IPS DF 6.9 (cell line): Measurements from ENCODE around the gene CIAPIN1.

Experiments
- DNase-seq: peaks from one replicate; pipeline ENCODE4 v3.0.0-alpha.2; 2013; ENCODE audit warnings: low read depth, low spot score
- H3K27ac ChIP-seq: one replicate; pipeline ENCODE4 v1.5.1; 2013; ENCODE audit warnings: low read length, control low read depth
- H3K27me3 ChIP-seq: 2 replicates; pipeline ENCODE4 v1.6.1; 2013; ENCODE audit warnings: mild to moderate bottlenecking, low read length; ENCODE audit not compliant: control insufficient read depth, insufficient read depth
- H3K36me3 ChIP-seq: 2 replicates; pipeline ENCODE4 v1.6.1; 2013; ENCODE audit warnings: low read length; ENCODE audit not compliant: control insufficient read depth, insufficient read depth
- H3K4me1 ChIP-seq: 2 replicates; pipeline ENCODE4 v1.6.1; 2013; ENCODE audit warnings: low read length; ENCODE audit not compliant: control insufficient read depth, insufficient read depth
- H3K4me3 ChIP-seq: 2 replicates; pipeline ENCODE4 v1.5.1; 2013; ENCODE audit warnings: mild to moderate bottlenecking, low read length
- H3K9me3 ChIP-seq: 2 replicates; pipeline ENCODE4 v1.6.1; 2013; ENCODE audit warnings: low read length, inconsistent platforms; ENCODE audit not compliant: control insufficient read depth, insufficient read depth
- WGBS: extraction: QIAGEN DNeasy Blood & Tissue Kit; methylation state at CpG from one replicate; pipeline ENCODE4 v1.1.7; 2013; ENCODE audit warnings: mixed read lengths, missing lambda C conversion rate; ENCODE audit not compliant: insufficient read length, insufficient coverage; 5-methylcytosine and 5-hydroxymethylcytosine counted together

Gene CIAPIN1

GRCh38 chr16:57383276-57384247 lies 63.6 kb downstream of the CIAPIN1 start:
- no peak overlapping the region for H3K4me3 ChIP-seq
- H3K36me3 ChIP-seq, result no peaks in the 10 kb centered on the region
- no peaks in the 10 kb centered on the region for H3K4me1 ChIP-seq
- H3K9me3 ChIP-seq, result no peaks in the 10 kb centered on the region
- no peak for DNase-seq
- H3K27ac ChIP-seq, result no peak overlapping the region
- H3K27me3 ChIP-seq, result no peaks in the 10 kb centered on the region
- no CpG with 5 or more reads among the region's 8 CpGs for WGBS

- Histone ChIP-seq H3K4me3 (no peak overlapping the region), H3K27ac (no peak overlapping the region), H3K9me3 (no peaks in the 10 kb centered on the region), H3K27me3 (no peaks in the 10 kb centered on the region), H3K36me3 (no peaks in the 10 kb centered on the region), H3K4me1 (no peaks in the 10 kb centered on the region)
- no CpG with 5 or more reads among the region's 16 CpGs for WGBS
- no peak for DNase-seq
Measured at GRCh38 chr16:57382535-57383275, 64.5 kb downstream of the CIAPIN1 start.

- no CpG with 5 or more reads among the region's 35 CpGs for WGBS
- H3K27ac ChIP-seq, result no peak overlapping the region
Measured at GRCh38 chr16:57381791-57382534, 65.2 kb downstream of the CIAPIN1 start.

GRCh38 chr16:57380671-57381462 lies 66.3 kb downstream of the CIAPIN1 start:
- H3K27ac ChIP-seq, result no peak overlapping the region
- no peak overlapping the region for H3K4me3 ChIP-seq
- H3K9me3 ChIP-seq, result no peaks in the 10 kb centered on the region
- WGBS, result no CpG with 5 or more reads among the region's 8 CpGs
- H3K27me3 ChIP-seq, result no peaks in the 10 kb centered on the region
- H3K36me3 ChIP-seq, result no peaks in the 10 kb centered on the region
- no peaks in the 10 kb centered on the region for H3K4me1 ChIP-seq
- DNase-seq, result no peak

More at GRCh38 chr16:57381791-57382534, 65.2 kb downstream of the CIAPIN1 start:
- Histone ChIP-seq H3K27me3 (no peaks in the 10 kb centered on the region), H3K4me3 (no peak overlapping the region), H3K36me3 (no peaks in the 10 kb centered on the region), H3K4me1 (no peaks in the 10 kb centered on the region), H3K9me3 (no peaks in the 10 kb centered on the region)
- no peak for DNase-seq

GRCh38 chr16:57379579-57379978 lies 67.6 kb downstream of the CIAPIN1 start:
- no peaks in the 10 kb centered on the region for H3K9me3 ChIP-seq
- no peaks in the 10 kb centered on the region for H3K27me3 ChIP-seq
- no peak overlapping the region for H3K4me3 ChIP-seq
- no peak overlapping the region for H3K27ac ChIP-seq
- WGBS, result no CpG with 5 or more reads among the region's 10 CpGs
- H3K4me1 ChIP-seq, result no peaks in the 10 kb centered on the region
- no peaks in the 10 kb centered on the region for H3K36me3 ChIP-seq
- no peak for DNase-seq
